NCI-H2029 (cell line): ENCODE measurements around the gene SPATA13.
A peak's percentile ranks its signal among the peaks of the same experiment; 100 is the strongest.

ENCODE experiments used
- DNase-seq: peaks from one replicate; lab custom pipeline; 2025; lab: John Stamatoyannopoulos, UW

The SPATA13 gene

DNA sequence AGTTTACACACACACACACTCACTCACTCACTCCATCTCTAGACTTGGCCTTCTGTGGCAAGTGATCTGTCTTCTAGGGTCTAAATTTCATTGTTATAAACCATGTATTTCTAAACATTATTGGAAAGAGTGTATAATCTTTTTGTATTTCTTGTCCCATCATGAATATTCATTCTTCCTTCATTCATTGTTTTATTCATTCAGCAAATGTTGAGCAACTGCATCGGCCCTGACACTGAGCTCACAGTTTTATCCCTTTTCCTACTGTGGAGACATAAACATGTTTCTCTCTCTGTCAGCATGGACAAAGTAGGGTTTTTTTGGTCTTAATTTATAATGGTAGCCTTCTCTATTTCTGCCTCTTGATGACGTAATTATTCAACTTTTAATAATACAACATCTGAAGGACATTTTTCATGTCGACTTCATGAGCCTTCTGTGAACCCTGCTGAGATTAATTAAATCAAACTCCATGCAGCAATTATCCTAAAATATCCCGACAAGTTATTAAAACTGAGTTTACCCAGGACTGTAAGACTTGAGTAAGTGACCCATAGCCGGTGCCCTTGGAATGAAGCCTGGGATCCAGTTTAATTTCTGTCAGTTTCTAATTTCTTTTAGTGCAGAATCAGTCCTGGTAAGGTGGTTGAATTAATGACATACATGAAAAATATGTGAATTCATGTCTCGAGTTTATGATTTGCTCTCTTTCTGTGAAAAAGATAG lies 7.3 kb downstream of the SPATA13 start:
- DNase-seq = no peak

DNA sequence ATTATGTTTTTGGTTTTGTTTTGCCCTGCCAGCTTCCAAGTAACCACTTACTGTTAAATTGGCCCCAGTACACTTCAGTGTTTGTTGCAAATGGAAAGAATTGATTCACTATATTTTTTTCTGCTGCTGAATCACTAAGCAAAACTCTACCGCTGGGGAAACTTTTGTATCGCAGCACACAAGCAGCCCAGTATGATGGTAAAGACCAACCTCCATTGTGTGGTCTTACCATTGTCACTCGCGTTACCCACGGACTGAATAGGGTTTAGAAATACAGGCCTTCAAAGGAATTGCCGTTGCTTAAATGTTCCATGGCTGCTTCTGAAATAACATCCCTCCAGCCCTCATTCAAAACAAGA lies 7.9 kb downstream of the SPATA13 start:
- no peak for DNase-seq

DNA sequence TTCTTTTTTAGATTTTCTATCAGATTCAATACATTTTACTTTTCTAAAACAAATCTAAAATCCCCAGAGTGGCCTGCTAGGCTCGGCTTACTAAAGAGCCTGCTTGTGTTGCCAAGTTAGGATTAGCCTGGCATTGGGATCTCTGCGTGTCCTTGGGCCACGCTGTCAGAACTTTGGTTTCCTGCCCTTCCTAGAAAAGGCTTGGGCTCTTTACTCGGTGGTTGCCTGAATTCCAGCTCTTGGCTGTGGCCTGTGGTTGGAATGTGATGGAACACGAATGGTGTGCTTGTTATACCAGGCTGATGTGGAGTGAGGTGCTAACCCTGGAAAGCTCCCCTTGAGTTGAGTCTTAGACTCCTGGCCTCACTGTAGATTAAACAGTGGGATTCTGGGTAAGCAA lies 8.5 kb downstream of the SPATA13 start:
- DNase-seq = no peak

DNA sequence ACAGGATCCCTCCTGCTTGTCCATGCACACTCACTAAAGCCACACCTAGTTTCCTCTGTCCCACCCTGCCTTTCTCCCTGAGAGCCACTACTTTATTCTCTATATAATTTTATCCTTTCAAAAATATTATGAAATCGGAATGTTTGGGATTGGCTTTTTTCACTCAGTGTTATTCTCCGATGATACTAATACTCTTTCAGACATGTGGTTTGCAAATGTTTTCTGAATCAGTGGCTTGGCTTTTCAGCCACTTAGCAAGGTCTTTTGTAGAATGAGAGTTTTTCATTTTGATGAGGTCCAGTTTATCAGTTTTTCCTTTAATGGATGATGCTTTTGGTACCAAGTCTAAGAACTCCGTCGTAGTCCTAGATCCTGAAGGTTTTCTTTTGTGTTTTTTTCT lies 11.6 kb downstream of the SPATA13 start:
- DNase-seq = no peak

DNA sequence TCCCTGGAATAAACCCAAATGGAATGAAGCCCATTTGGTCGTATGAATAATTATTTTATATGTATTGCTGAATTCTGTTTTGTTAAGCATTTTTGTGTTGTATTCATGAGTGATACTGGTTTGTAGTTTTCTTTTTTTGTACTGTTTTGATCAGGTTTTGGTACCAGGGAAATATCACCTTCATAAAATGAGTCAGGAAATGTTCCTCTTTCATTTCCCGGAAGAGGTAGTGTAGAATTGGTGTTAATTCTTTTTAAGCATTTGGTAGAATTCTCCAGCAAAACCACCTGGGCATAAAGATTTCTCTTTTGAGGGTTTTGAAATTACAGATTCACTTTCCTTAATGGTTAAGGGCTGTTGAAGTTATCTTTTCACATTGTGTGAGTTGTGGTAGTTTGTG lies 13.3 kb downstream of the SPATA13 start:
- DNase-seq = no peak

DNA sequence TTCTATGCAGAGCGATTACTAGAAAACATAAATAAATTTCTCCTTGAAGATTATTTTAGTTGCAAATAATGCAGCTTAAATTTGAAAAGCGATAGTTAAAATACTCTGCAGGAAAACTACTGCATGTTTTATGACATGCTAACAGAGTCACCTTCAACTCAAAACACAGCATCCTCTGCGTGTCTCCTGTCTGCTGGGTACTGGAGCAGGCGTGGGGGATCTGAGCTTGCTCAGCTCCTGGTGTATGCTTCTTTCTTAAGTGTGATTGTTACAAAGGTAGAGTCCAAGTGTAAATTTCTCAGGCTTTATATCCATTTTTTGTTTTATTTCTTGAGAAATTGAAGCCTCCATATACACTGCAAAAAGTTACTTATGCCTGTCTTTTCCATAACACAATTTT lies 15.3 kb downstream of the SPATA13 start:
- no peak for DNase-seq

DNA sequence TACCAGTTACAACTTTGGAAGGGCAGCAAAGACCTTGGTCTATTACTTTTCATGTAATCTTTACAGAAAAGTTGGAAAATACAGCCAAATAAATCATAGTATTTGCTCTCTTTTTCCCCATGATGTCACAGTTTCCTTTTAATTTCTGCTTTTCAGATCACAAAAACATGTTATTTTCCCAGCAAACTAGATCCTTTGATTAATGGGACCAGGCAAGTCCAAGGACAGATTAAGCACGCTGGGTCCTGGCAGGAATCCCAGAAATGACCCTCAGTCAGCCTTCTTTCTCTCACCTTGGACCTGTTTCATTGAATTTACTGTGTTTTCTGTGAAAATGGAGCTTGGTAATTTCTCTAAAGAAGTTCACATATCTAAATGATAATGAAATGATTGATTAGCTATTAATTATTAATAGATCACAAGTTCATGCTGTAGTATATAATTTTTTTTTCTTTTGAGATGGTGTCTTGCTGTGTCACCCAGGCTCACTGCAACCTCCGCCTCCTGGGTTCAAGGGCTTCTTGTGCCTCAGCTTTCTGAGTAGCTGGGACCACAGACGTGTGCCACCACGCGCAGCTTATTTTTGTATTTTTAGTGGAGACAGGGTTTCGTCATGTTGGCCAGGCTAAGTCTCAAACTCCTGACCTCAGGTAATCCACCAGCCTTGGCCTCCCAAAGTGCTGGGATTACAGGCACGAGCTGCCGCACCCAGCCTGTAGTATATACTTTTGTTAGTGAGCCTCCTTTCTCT lies 16.0 kb downstream of the SPATA13 start:
- DNase-seq = no peak

DNA sequence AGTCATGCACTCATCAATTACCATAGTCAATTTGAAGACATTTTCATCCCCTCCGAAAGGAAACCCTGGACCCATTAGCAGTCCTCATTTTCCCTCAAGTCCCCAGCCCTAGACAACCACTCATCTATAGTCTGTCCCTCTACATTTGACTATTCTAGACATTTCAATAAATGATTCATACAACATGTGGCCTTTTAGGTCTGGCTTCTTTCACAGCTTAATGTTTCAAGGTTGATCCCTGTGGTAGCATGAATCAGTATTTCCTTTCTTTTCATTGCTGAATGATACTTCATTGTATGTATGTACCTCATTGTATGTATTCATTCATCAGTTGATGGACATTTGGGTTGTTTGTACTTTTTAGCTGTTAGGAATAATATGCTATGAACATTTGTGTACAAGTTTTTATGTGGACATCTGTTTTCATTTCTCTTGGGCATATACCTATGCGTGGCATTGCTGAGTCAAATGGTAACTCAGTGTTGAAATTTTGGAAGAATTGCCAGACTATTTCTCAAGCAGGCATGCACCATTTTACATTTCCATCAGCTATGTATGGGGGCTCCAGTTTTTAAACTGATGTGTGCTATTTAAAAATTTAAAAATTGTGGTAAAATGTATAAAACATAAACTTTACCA lies 18.4 kb downstream of the SPATA13 start:
- no peak for DNase-seq

DNA sequence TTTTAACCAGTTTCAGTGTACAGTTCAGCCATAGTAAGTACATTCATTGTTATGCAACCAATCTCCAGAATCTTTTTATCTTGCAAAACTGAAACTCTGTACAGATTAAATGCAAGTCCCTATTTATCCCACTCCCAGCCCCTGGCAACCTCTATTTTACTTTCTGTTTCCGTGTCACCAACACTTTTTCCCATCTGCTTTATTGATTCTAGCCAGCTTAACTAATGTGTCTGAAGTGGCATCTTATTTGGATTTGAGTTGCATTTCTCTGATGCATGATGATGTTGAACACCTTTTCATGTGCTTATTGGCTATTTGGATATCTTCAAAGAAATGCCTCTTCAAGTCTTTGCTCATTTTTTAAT lies 18.9 kb downstream of the SPATA13 start:
- no peak for DNase-seq

DNA sequence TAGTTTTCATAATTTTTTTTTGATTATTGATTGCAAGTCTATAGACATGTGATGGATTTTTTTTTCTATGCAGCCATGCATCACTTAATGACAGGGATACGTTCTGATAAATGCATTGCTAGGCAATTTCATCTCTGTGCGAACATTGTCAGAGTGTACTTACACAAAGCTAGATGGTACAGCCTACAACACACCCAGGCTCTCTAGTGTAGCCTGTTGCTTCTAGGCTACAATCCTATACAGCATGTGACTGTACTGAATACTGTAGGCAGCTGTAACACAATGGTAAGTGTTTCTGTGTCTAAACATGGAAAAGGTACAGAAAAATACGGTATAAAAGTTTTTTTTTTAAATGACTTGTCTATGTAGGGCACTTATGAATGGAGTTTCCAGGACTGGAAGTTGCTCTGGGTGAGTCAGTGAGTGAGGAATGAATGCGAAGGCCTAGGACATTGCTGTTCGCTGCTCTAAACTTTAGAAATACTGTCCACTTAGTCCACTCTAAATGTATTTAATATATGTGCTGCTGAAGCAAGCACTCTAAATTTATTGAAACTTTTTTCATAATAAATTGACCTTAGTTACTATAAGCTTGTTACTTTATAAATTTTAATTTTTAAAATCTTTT lies 20.3 kb downstream of the SPATA13 start:
- DNase-seq = no peak

DNA sequence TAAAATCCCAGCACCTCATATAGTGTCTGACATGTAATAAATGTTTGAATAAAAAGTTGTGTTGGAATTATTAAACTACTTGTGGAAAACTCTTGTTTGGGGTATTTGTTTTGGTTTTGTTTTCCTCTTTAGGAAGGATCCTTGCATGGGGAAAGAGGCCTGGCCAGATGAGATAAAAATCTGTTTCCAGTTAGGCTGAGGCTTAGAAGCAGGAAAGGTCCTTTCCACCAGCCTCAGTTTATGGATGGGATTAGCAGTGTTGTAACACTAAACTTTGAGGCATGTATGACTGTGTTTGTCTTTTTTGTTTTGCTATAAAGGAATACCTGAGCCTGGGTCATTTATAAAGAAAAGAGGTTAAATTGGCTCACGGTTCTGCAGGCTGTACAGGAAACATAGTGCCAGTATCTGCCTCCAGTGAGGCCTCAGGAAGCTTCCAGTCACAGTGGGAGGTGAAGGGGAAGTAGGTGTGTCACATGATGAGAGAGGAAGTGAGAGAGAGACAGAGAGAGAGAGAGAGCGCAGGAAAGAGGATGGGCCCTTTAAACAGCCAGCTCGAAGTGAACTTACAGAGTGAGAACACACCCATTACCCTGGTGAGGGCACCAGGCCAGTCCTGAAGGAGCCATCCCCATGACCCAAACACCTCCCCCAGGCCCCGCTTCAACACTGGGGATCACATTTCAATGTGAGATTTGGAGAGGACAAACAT lies 21.6 kb downstream of the SPATA13 start:
- no peak for DNase-seq

DNA sequence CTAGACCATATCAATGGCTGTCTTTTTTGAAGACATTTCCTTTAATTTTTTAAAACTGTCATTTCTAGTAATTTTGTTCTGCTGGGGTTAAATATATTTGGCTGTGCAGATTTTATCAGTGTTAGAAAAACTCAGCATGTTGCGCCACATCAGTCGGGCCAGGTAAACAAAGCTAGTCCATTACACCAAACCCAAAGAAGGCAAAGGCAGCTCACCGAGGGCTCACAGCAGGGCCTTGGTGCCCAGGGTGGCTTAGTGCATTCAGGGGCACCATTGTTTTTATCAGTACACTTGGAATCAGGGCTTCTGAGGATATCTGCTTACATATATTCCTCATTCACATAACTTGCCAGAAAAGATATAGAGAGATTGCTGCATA lies 22.2 kb downstream of the SPATA13 start:
- DNase-seq = no peak

DNA sequence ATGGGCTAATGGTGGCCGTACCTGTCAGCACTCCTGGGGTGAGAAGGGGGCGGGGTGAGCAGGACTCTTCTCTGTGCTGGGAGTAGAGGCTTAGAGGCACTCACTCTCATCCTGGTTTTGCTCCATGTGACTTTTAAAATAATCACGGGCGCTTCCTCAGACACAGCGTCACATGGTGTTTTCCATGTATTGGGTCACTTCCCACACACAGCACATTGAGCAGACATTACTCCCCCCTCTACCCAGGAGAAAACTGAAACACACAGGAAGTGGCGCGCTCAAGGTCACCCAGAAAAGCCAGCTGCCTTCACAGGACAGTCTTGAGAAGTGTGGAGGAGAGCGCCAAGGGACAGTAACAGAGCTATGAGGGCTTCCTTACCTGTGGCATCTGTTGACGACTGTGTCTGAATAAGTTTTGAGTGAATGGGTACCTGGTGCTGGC lies 23.2 kb downstream of the SPATA13 start:
- DNase-seq = no peak

DNA sequence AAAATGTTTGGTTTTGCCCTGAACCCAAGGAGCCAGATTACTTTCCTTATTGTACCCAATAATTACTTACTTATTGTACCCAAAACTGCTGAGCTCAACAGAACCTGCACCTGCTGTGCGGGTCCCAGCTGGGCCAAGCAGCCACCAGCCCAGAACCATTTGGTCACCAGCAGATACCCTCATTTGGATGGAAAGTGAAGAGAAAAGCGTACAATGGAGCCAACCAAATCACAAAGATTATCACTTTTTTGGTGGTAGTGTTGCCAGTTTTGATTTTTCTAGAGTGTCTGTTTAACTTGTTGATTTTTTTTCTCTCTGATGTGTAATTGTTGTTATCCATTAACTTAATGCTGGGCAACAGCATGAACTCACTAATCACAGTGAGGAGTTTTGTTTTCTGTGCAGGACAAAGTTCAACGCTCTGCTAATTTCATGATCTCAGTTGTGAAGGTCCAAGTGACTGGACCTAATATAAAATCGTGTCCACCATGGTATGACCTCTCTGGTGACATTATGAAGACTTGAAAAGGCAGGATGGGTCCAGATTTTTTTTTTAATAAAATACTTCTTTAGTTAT lies 23.8 kb downstream of the SPATA13 start:
- DNase-seq = no peak

DNA sequence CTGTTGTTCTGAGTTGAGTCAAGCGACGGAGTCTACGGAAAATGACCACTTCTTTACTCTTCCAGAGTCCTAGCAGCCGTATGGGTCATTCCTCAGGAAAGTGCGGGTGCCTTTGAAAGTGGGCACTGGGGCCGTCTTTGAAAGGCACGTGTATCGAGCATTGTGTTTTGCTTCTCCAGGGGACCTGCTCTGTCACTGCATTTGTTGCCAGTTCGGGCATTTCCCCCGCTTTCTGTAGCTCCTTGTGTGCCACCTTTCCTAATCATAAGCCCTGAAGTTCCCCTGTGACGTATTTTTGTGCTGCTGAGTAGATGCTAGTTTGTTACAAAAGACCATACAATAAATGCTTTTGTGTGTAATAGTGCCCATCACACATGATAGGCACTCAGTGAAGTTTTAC lies 24.4 kb downstream of the SPATA13 start:
- DNase-seq = no peak

DNA sequence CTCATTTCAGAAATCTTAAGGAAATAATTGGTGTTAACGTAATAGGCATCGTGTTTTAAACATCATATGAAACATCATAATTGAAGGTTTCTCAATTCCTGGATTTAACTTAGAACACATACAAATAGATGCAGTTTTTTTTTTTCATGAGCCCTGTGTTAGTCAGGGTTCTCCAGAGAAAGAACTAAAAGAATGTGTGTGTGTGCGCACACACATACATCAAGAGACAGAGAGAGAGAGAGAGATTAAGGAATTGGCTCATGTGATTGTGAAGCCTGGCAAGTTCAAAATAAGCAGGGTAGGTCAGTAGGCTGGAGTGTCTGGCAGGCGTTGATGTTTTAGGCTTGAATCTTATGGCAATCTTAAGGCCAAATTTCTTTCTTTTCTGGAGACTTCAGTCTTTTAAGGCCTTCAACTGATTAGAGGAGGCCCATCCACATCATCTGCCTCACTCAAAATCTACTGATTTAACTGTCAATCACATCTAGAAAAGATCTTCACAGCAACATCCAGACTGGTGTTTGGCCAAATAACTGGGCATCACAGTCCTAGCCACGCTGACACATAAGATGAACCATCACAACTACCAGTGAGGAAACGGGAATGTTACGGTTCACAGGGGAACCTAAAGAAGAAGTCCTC lies 25.2 kb downstream of the SPATA13 start:
- DNase-seq = no peak

DNA sequence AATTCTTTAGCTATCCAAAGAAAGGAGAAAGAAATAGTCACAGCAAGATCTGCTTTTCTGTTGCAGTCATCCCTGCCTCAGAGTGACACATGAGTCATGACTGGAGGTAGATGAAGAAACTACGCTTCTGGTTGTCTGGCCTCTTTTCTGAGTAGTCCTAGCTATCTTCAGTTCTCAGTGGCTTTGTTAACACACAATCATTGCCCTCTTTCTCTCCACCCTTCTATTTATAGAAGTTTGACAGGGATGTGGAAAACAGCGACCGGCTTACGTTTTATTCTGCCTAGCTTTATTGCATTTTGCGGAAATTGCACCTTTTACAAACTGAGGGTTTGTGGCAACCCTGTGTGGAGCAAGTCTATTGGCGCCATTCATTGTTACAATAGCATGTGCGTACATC lies 26.7 kb downstream of the SPATA13 start:
- DNase-seq = no peak

DNA sequence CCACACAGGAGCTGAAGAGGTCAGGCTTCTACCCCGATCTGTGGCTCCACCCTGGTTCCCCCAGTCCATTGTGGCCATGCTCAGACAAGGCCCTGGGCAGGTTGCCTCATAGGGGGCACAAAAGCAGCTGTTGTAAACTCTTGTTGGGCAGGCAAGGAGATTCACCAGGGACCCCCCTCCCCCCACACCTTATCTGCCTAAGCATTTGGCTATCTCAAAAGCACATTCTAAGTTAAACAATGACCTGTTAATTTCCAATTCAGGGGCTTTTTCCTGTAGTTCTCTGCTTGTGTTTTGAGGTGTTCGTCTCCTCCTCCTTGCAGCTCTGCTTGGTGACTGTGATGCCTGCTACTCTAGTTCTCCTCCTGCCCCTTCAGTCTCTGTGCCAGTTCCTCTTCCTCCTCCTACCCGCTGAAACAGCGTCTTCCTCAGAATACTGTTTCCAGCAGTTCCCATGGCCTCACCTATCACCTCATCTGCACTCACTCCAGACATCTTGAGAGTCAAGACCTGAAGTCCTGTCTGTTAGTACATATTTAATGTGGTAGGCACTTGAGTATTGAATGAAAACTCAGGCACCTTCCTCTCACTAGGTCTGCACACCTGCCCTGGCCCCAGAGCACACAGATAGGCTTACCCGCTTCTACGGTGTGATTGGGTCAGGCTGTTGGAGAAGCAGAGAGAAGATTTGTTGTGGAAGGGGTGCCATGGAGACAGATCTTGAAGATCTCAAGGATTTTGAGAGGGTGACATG lies 31.7 kb downstream of the SPATA13 start:
- DNase-seq = peak; percentile 19

DNA sequence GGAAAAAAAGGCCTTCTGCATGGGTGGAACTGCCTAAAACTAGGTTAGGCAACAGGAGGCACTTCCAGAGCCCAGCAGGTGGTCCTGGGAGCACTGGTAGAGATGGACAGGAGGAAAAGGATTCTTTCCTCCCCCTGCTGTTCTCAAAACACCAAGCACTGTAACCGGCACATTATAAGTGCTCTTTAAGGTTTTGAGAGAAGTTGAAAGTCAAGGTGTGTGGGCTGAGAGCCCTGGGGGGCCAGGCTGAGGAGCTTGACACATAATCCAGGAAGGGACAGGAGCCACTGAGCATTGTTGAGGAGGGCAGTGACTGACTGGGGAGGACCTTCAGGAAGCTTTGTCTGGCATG lies 32.3 kb downstream of the SPATA13 start:
- no peak for DNase-seq

DNA sequence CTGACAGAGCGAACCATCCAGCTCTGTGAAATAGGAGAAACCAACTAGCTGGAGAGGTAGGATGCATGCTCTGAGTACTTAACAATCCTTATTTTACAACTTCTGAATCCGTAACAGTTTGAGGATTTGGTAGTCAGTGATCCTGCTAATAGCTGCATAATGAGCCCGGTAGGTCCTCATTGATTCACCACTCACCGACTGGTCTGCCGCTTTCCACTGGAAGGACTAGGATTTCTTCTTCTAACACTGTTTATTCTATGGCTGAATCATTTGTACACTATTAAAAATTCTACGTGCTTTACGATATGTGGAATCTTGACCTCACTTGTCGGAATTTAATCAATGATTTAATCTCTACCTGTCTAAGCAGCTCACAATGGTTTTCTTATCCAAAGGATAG lies 33.9 kb downstream of the SPATA13 start:
- DNase-seq = no peak

DNA sequence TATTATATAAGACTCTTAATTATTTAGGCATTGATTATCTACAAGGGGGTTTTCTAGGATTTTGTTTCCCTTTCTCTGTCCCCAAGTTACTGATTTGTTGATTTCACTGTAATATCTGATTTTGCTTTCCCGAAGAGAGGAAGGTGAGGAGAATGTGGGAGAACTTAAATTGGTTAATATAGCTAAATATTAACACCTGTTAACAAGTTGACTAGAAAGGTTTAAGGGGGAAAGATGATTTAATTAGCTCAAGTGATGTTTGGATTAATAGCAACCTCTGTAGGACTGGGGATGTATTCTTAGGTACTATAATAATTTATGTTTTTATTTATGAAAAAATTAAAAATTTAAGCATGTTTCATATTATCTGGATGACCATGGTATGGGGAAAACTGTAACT lies 35.1 kb downstream of the SPATA13 start:
- DNase-seq = no peak
